Left ventricle myocardium inferior (tissue), 1 donor: ENCODE results near the gene SUMO1. TPM values are rescaled to one million over a fixed set of nuclear protein-coding genes. Genes with fewer than 3 reads are reported as not detected.

Experiments used
- DNase-seq: peaks from one replicate; pipeline ENCODE4 v3.0.0-alpha.2; 2020
- H3K27ac ChIP-seq: fragments of 200-600 bp; replicated peaks from 2 replicates; pipeline ENCODE4 v1.8.0; 2021
- H3K27me3 ChIP-seq: fragments of 200-600 bp; 2 replicates; pipeline ENCODE4 v1.8.0; 2021; ENCODE audit warnings: low read depth
- H3K36me3 ChIP-seq: fragments of 200-600 bp; 2 replicates; pipeline ENCODE4 v1.8.0; 2021
- H3K4me1 ChIP-seq: fragments of 200-600 bp; 2 replicates; pipeline ENCODE4 v1.8.0; 2021
- H3K4me3 ChIP-seq: fragments of 200-600 bp; 2 replicates; pipeline ENCODE4 v1.8.0; 2021; ENCODE audit warnings: mild to moderate bottlenecking, moderate library complexity
- H3K9me3 ChIP-seq: fragments of 200-600 bp; replicated peaks from 2 replicates; pipeline ENCODE4 v1.8.0; 2021
- CTCF ChIP-seq: fragments of 200-600 bp; IDR thresholded peaks from 2 replicates; pipeline ENCODE4 v1.8.0; 2021; ENCODE audit warnings: antibody characterized with exemption, mild to moderate bottlenecking, borderline replicate concordance
- intact Hi-C: fragments of 100-400 bp; cut with micrococcal nuclease; formaldehyde crosslinking; loops from one replicate; pipeline ENCODE4 v1.11.0; 2022
- total RNA-seq: library from RNA; stranded (reverse); fragmentation: NEBNext Ultra II Directional; extraction: Animal tissue kit (Norgen Biotek cat#: 25700); gene quantifications from one replicate; pipeline ENCODE4 v1.2.1, GENCODE V29; 2021
- donor health status: DM: no; HTN: yes; CAD: no; lungs with severe emphysema.

The SUMO1 gene
- total RNA-seq, 1 donor from 2014 or later, result 71.2 TPM

GRCh38 chr2:202169832-202170424 is 68.5 kb downstream of the SUMO1 start:
- H3K27ac ChIP-seq, result no peak overlapping the region
- TF ChIP-seq CTCF, result no peak
- H3K27me3 ChIP-seq, result no peaks in the 10 kb centered on the region
- intact Hi-C loops, result no loop called here
- no peak for DNase-seq
- H3K9me3 ChIP-seq, result no peaks in the 10 kb centered on the region
- H3K4me1 ChIP-seq, result peaks cover 9% of the 10 kb centered on the region
- no peaks in the 10 kb centered on the region for H3K36me3 ChIP-seq
- no peak overlapping the region for H3K4me3 ChIP-seq

GRCh38 chr2:202169131-202169530 is 69.3 kb downstream of the SUMO1 start:
- TF ChIP-seq CTCF, result no peak
- no peak for DNase-seq
- H3K4me3 ChIP-seq, result no peak overlapping the region
- no peaks in the 10 kb centered on the region for H3K27me3 ChIP-seq
- H3K9me3 ChIP-seq, result no peaks in the 10 kb centered on the region
- no peak overlapping the region for H3K27ac ChIP-seq
- no peaks in the 10 kb centered on the region for H3K36me3 ChIP-seq
- intact Hi-C loops, result no loop called here
- H3K4me1 ChIP-seq, result peaks cover 9% of the 10 kb centered on the region

- TF ChIP-seq CTCF, result no peak
- Histone ChIP-seq H3K9me3 (no peaks in the 10 kb centered on the region), H3K27me3 (no peaks in the 10 kb centered on the region), H3K36me3 (no peaks in the 10 kb centered on the region), H3K4me1 (peaks cover 11% of the 10 kb centered on the region), H3K4me3 (no peak overlapping the region), H3K27ac (no peak overlapping the region)
- no peak for DNase-seq
- intact Hi-C loops, result no loop called here
These were observed 72.5 kb downstream of the SUMO1 start for GRCh38 chr2:202165945-202166344.

- no peak for TF ChIP-seq CTCF
- no peaks in the 10 kb centered on the region for H3K9me3 ChIP-seq
- no peaks in the 10 kb centered on the region for H3K27me3 ChIP-seq
- intact Hi-C loops, result no loop called here
- no peak for DNase-seq
- H3K4me1 ChIP-seq, result peaks cover 17% of the 10 kb centered on the region
- H3K4me3 ChIP-seq, result no peak overlapping the region
- H3K36me3 ChIP-seq, result no peaks in the 10 kb centered on the region
- H3K27ac ChIP-seq, result no peak overlapping the region
These were observed 73.2 kb downstream of the SUMO1 start for GRCh38 chr2:202165208-202165607.

- intact Hi-C loops, result no loop called here
- no peaks in the 10 kb centered on the region for H3K36me3 ChIP-seq
- no peak overlapping the region for H3K4me3 ChIP-seq
- TF ChIP-seq CTCF, result no peak
- H3K4me1 ChIP-seq, result peaks cover 17% of the 10 kb centered on the region
- no peak for DNase-seq
- no peaks in the 10 kb centered on the region for H3K9me3 ChIP-seq
- H3K27me3 ChIP-seq, result no peaks in the 10 kb centered on the region
- no peak overlapping the region for H3K27ac ChIP-seq
These were observed 74.0 kb downstream of the SUMO1 start for GRCh38 chr2:202164411-202164810.
